Keratinocyte (primary cell): ENCODE results near the gene ROBO2.

ENCODE experiments used
- EZH2 ChIP-seq: IDR thresholded peaks from one replicate; pipeline ENCODE4 v1.6.1; 2012; ENCODE audit warnings: inconsistent platforms, mild to moderate bottlenecking, low read length, moderate library complexity
- TF ChIP-seq, protein P1 (sequence below), 3 experiments: IDR thresholded peaks in 1 of 3; conservative IDR thresholded peaks in 1 of 3; optimal IDR thresholded peaks in 1 of 3; 2 replicates in 2 of 3; 3 replicates in 1 of 3; pipeline versions ENCODE3 to v1.5.1; 2011; ENCODE audit warnings: low read length in 3 of 3, mild to moderate bottlenecking in 3 of 3, moderate library complexity in 2 of 3, control low read depth in 1 of 3, inconsistent platforms in 1 of 3; ENCODE audit not compliant: insufficient read depth in 2 of 3; ENCODE audit errors: extremely low read depth in 1 of 3

DNA sequence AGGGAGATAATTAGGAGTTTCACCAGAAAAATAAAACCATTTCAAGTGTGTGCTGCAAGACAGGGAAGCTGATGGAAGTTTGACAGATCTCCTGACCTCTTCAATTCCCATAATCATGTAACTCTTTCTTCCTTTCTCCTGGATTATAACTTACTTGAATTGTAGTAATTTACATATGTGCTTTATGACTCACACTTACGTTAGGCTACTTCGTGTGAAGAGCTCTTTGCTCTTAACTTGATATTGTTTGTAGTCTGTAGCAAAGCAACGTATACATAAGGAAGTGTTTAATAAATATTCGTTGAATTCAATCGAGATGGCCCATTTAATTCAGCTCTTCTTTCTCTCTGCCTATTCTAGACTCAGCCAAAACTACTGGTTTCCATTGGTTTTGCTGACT is 23.5 kb downstream of the ROBO2 start:
- TF ChIP-seq, protein P1, sequence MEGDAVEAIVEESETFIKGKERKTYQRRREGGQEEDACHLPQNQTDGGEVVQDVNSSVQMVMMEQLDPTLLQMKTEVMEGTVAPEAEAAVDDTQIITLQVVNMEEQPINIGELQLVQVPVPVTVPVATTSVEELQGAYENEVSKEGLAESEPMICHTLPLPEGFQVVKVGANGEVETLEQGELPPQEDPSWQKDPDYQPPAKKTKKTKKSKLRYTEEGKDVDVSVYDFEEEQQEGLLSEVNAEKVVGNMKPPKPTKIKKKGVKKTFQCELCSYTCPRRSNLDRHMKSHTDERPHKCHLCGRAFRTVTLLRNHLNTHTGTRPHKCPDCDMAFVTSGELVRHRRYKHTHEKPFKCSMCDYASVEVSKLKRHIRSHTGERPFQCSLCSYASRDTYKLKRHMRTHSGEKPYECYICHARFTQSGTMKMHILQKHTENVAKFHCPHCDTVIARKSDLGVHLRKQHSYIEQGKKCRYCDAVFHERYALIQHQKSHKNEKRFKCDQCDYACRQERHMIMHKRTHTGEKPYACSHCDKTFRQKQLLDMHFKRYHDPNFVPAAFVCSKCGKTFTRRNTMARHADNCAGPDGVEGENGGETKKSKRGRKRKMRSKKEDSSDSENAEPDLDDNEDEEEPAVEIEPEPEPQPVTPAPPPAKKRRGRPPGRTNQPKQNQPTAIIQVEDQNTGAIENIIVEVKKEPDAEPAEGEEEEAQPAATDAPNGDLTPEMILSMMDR (optimal IDR thresholded peaks at IDR 0.05 in 1 of 3, IDR thresholded peaks at IDR 0.05 in 1 of 3, conservative IDR thresholded peaks at IDR 0.05 in 1 of 3; ENCODE audit: extremely low read depth in 1 of 3, insufficient read depth in 2 of 3, low read length in 3 of 3) = no peak
- TF ChIP-seq EZH2 = no peak
